Stimulated activated CD8-positive, alpha-beta memory T cell treated with anti-CD3 and anti-CD28 coated beads, Interleukin-7, amount 100 ng/mL, for 1 hour (primary cell): ENCODE measurements around the gene EFS.
"Not testable (repeated sequence)": the region's sequence is repeated elsewhere in the genome, so short reads cannot be mapped to it uniquely, and the experiment has no call there.

Experiments used
- DNase-seq, 2 donors: peaks; one replicate each; pipeline ENCODE4 v3.0.0-alpha.2; 2020; ENCODE audit warnings: low read depth in 2 of 2

Gene EFS

GRCh38 chr14:23326491-23327332, 38.3 kb downstream of the EFS start:
- DNase-seq: no peak

DNA sequence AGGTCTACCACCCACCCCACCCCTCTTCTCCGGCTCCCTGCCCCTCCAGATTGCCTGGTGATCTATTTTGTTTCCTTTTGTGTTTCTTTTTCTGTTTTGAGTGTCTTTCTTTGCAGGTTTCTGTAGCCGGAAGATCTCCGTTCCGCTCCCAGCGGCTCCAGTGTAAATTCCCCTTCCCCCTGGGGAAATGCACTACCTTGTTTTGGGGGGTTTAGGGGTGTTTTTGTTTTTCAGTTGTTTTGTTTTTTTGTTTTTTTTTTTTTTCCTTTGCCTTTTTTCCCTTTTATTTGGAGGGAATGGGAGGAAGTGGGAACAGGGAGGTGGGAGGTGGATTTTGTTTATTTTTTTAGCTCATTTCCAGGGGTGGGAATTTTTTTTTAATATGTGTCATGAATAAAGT, 39.2 kb downstream of the EFS start:
- DNase-seq: not testable (repeated sequence)

DNA sequence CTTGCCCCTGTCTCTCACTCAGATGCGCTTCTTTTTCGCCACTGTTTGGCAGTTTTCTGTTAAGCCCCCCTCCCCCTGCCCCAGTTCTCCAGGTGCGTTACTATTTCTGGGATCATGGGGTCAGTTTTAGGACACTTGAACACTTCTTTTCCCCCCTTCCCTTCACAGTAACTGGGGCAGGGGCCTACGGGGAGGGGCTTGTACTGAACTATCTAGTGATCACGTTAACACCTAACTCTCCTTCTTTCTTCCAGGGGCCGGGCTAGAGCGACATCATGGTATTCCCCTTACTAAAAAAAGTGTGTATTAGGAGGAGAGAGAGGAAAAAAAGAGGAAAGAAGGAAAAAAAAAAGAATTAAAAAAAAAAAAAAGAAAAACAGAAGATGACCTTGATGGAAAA, 40.0 kb downstream of the EFS start:
- DNase-seq: no peak

GRCh38 chr14:23324455-23324846, 40.5 kb downstream of the EFS start:
- no peak for DNase-seq

DNA sequence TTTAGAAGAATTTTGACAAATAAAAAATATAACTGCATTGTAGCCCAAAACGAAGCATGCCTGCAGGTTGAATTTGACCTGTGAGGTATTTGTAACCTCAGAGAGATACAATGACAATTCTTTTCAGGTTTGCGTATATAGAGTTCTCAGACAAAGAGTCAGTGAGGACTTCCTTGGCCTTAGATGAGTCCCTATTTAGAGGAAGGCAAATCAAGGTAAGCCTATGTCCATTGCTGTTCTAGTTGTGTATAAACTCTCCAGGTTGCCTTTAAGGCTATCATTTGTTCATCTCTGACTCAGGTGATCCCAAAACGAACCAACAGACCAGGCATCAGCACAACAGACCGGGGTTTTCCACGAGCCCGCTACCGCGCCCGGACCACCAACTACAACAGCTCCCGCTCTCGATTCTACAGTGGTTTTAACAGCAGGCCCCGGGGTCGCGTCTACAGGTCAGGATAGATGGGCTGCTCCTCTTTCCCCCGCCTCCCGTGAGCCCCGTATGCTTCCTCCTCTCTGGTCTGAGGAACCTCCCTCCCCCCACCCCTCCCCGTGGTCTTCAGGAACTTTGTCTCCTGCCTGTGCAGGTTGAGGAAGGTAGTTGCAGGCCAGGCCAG, 41.0 kb downstream of the EFS start:
- DNase-seq: no peak

DNA sequence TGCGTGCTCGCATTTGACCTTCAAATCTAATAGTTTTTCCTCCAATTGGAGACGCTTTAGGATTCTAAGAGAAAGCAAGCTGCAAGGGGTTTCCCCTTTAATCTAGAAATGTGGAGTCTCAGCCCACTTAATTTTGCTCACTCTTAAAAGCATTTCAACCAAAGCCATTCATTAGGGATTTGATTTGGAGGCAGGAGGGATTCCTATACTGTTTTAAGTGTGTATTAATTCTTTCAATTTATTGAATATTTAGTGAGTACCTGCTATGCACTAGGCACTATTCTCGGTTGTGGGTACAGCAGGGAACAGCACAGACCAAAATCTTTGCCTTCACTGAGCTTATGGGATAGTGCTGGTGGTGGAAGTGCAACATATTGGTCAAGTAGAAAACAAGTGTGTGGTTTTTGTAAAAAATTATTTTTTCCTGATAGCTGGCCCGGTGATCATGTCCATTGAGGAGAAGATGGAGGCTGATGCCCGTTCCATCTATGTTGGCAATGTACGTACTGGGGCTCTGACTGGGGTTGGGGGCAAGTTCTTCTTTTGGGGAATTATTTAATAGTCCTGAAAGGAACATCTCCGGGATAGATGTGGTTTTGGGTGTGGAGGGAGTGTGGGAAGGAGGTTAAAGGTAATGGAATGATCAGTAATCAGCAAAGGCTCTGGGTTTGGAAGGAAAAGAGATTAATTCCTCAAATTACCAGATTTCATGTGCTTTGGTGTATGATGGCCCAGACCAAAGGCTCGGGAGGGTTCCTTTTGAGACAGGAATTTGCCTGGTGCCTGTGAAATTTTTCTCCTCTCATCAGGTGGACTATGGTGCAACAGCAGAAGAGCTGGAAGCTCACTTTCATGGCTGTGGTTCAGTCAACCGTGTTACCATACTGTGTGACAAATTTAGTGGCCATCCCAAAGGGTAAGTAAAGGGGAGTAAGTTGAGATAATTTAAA, 42.1 kb downstream of the EFS start:
- no peak for DNase-seq

DNA sequence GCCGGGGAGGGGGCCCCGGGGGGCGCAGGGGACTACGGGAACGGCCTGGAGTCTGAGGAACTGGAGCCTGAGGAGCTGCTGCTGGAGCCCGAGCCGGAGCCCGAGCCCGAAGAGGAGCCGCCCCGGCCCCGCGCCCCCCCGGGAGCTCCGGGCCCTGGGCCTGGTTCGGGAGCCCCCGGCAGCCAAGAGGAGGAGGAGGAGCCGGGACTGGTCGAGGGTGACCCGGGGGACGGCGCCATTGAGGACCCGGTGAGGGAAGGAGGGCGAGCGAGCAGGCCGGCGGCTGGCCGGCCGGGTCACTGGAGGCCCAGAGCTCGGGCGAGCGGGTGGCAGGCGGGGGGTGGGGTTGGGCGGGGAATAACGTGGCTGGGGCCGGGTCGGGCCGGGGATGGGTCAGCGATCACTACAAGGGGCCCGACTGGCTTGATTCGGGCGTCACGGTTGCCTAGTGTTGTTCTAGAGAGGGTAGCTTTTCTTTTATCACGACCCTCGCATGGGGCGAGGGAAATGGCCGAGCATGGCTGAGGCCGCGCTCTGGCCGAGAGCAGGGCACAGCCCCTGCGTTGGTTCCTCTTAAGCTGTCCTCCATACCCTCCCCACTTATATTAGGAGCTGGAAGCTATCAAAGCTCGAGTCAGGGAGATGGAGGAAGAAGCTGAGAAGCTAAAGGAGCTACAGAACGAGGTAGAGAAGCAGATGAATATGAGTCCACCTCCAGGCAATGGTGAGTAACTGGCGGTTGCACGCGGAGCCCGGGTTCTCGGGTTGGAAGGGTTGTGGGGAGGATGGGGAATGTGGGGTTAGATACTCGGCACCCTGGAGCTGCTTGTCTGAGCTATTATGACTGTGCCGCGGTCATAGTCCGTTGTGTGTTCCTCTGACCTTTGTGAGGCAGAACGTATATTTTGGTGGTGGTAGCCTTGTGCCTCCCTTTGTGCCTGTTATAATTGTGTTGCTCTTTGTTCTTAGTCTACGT, 43.1 kb downstream of the EFS start:
- no peak for DNase-seq

DNA sequence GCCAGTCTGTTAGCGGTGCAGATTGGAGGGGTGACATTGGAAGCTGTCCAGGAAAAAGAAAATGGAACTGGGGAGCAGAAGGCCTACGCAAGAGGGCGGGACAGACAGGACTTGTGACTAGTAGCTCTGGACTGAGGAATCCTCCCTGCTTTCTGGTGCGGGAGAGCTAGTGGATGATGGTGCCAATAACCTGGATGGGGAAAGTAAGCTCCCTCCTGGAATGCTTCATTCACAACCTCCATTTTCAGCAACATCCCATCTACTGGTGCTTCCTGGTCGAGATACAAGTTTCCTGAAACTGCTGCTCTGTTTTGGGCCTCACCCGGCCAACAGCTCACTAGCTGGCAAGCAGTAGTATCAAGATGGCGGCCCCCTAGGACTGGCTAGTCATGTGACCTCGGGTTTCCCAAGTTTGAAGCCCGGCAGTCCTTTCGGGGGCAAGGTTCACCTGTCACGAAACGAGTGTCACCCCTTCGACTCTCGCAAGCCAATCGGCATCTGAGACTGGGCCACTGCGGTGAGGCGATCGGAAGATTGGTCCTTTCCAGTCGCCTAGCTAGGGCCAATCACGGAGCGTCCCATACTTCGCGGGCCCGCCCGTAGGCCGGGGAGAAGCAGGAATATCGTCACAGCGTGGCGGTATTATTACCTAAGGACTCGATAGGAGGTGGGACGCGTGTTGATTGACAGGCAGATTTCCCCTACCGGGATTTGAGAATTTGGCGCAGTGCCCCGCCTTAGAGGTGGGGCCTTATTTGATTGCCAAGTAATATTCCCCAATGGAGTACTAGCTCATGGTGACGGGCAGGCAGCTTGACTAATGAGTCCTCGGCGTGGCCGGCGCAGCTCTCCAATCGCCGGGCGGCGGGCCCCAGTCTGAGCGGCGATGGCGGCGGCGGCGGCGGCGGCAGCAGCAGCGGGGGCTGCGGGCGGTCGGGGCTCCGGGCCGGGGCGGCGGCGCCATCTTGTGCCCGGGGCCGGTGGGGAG, 44.1 kb downstream of the EFS start, which contains the start of gene PABPN1:
TSS of gene PABPN1 (plus strand) at position 874 of the 988 bp plus-strand sequence. CDS start at position 887, 13 bp downstream.
- DNase-seq: peak; percentile 88 to 90

DNA sequence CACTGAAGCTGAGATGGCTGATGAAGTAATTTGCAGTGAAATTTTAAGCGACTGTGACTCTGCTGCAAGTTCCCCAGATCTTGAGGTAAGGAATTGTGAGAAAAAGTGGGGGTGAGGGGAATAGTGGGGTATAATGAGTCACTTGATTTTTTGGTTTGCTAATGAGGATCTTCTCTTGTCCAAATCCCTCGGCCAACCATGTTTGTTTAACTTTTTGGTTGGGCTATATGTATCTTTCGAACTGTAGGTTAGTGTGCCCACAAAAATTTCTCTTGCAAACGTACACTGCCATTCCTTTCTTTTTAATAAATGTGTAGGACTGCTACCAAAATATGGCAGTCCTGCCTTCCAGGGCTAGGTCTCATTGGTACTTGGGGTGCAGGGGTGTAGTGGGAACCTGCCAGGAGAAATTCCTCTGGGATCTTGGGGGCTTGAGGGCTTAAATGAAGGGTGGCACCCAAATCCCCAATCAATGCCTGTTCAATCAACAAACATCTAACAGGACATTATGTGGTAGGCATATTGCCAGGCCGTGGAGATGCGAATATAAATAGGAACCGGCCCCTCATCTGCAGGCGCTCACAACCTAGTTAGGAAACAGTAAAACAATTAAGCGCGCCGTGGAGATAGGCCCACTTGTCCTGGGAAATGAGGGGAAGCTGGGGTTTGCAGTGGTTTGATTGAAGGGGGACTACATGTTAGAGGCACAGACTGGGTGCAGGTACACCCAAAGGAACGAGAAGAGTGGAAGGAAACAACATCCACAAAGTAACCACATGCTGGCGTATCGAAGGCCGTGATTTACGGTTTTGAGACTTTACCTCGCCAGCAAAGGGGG, 45.0 kb downstream of the EFS start:
- no peak for DNase-seq

- DNase-seq: no peak
Measured at GRCh38 chr14:23316300-23316699, 48.7 kb downstream of the EFS start.

DNA sequence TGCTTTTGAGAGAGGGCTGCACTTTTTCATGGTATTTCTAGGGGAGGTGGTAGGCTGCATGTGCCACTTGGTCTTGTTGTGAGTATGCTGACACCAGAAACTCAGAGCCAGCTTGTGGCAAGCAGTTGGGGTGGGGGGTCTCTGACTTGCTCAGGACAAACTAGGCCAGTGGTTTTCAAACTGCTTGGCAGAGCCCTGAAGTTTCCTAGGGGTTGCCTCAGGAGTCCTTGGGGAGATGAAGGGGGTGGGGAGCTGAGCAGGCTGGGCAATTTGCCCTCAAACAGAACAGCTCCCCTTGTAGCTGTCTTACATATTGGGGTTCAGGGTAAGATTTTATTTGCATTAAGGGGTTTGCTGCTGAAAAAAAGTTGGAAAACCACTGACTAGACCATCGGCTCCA, 54.4 kb downstream of the EFS start:
- no peak for DNase-seq

- DNase-seq: no peak
Measured at GRCh38 chr14:23308721-23309445, 56.1 kb downstream of the EFS start.

DNA sequence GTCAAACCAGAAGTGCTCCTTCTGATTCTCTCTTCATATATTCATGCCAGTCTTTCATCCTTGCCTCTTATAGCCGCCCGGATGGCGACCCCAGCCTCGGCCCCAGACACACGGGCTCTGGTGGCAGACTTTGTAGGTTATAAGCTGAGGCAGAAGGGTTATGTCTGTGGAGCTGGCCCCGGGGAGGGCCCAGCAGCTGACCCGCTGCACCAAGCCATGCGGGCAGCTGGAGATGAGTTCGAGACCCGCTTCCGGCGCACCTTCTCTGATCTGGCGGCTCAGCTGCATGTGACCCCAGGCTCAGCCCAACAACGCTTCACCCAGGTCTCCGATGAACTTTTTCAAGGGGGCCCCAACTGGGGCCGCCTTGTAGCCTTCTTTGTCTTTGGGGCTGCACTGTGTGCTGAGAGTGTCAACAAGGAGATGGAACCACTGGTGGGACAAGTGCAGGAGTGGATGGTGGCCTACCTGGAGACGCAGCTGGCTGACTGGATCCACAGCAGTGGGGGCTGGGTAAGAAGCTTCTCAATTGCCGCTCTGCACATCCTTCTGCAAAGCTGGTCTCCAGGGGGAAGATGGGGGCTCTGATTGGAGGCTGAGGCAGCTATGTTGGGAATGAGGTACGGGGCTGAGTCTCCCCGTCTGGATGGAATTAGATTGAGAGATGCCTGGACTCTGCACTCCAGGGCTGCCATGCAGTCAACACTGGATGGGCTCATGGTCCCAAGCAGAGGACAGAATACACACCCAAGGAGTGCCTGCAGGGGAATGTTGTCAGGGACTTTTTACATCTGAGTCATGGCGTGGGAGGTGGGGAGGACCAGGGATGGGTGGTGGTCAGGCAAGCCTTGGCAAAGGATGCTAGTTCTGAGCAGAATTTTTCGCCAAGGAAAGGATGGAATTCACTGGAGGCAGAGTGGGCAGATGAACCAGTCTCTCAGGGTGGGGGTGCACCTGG, 57.0 kb downstream of the EFS start:
- no peak for DNase-seq

GRCh38 chr14:23307146-23307530, 57.8 kb downstream of the EFS start:
- no peak for DNase-seq

DNA sequence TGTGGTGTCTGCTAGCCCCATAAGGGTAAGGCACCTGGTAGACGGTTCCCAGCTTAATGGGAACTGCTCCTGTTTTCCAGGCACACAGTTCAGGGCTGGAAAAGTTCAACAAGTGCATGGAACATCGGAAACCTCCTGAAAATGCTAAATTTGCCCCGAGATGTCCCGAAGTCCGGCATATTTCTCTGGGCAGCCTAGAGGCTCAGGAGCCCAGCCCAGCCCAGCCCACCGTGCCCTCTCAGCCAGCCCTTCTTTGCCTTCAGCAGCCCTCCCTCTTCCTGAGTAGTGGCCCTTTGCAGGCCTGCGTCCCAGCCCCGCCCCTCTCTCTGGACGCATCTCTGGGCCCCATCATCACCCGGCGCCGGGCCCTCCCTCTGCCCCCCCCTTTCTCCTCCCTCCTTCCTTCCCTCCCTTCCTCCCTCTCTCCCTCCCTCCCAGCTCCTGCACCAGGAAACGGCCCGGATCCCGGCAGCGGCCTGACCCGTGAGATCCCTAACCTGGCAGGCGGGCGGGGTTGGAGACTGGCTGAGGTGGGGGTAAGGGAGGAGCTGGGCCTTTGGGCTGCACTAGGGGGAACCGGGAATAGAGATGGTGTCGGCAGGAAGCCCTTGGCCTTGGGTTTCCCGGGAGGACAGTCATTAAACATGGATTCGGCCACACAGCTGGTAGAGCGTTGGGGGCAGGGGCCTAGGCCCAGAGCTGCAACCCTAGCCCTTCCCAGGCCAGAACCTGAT, 58.4 kb downstream of the EFS start, which contains the start of gene BCL2L2:
TSS of gene BCL2L2 (plus strand) at position 422 of the 734 bp plus-strand sequence. CDS start 935 bp downstream, outside the sequence.
- no peak for DNase-seq
